A549 treated with GW870086 at 1 μM for 4 hours (cell line): ENCODE data around the gene PARK7. TPM values are rescaled to one million over a fixed set of nuclear protein-coding genes. Genes with fewer than 3 reads are reported as not detected.

Source experiments
- total RNA-seq: library from RNA; stranded (reverse); fragments of 200-300 nt; extraction: Qiagen RNA extraction; gene quantifications from 5 replicates; pipeline ENCODE4 v1.2.3, GENCODE V29; 2022; ENCODE audit warnings: low read depth

PARK7 gene
- total RNA-seq, result 340 to 393 TPM (median 344 TPM) in 5 replicates

DNA sequence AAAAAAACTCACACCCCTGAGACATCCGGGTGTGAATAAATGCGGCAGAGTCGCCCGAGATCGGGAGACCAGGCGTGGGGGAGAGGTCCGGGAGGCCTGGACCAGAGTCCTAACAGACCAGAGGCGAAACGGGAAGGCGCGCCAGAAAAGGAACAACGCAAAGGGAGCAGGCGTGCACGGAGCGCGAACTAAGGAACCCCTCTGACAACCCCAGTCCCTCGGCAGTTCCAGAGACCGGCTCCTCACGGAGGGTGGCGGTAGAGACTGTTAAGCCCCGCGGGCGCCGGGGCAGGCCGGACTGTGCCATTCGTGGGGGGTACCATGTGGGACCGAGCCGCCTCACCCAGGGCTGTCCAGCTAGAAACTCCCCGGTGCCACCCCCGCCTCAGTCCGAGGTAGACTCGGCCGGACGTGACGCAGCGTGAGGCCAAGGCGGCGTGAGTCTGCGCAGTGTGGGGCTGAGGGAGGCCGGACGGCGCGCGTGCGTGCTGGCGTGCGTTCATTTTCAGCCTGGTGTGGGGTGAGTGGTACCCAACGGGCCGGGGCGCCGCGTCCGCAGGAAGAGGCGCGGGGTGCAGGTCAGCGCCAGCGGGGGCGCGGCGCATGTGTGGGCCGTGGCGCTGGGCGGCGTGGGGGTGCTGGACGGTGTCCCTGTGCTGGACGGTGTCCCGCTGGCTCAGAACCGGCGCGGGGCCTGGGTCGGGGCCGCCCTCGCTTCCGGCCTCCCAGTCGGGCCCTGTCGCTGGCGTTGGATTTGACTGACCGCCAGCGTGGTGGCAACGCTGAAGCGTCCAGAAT, at the start of gene PARK7:
Gene PARK7, plus strand, starts transcription at position 496 of the 798 bp plus-strand sequence. CDS start 1,075 bp downstream, outside the sequence.

DNA sequence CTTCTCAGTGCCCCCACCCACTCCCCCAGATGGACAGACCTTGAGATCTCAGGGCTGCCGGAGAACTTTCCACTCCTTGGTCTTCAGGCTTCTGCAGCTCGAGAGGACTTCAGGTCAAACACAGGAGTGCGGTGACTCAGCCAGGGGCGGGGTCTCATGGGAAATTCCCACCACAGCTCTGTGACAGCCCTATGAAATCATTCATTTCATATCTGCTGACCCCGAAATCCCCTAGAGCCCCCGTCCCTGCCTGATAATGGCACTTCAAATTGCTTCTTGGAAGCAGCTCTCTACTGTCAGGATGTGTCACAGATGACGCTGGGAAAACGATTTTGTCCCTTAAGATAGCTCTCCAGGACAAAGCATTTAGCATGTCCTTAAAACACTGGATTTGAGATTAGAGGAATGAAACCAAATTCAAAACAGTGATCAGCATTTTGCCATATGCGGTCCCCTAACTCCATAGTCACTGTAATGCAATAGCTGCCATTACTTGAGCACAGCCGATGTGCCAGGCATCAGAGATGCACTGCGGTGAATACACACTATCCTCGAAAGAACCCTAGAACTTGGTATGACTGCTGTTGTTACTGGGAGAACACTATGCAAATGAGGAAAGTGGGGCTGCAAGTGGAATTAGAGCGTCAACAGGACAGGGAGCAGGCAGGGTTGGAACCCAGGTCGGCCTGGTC, 20.6 kb upstream of the PARK7 start, which contains the start of gene TNFRSF9:
Gene TNFRSF9, minus strand, starts transcription at position 95 of the 692 bp plus-strand sequence. CDS start 845 bp downstream, outside the sequence.

DNA sequence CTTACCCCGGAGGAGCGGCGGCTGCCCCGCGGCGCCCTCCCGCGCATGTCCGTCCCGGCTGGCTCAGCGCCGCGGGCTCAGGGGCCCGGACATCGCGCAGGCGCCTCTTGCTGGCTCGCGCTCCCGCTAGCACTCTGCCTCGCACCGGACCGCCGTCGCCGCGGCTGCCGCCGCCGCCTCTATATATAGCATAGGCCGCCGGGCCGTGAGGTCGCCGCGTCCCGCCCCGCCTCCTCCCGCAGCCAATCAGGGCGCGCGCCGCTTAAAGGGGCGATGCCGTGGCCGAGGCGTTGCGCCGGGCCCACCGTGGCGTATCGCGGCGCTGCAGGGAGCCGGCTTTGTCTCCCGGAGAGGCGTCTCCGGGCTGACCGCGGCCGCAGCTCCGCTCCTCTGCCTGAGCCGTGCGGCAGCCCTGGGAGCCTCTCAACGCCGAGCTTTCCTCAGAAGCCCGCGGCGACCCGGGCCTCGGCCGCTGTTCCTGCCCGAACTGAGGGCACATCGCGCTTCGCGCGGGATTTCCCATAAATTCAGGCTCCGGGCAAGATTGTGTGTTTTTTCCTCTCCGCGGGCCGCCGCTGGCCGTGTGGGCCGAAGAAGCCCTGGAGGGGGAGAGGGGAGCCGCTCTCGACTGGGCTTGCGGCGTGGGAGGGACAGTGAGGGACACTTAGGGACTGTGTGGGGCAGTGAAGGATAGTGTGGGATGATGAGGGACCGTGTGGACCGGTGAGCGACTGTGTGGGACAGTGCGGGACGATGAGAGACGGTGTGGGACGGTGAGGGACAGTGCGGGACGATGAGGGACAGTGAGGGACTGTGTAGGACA, 64.9 kb downstream of the PARK7 start, which contains the start of gene ERRFI1:
Gene ERRFI1, minus strand, starts transcription at position 157 of the 823 bp plus-strand sequence. CDS start 10,690 bp downstream, outside the sequence.

Other genes starting within 250 kb of the PARK7 start
- 67.2 to 76.2 TPM (median 72.9 TPM) in 5 replicates for gene VAMP3, start 190.4 kb upstream of the PARK7 start, total RNA-seq
- 0.81 to 1.2 TPM (median 0.95 TPM) in 5 replicates for gene PER3, start 177.4 kb upstream of the PARK7 start, total RNA-seq
- gene UTS2, start 108.6 kb upstream of the PARK7 start, total RNA-seq, result not detected in 5 replicates
- 2.0 to 3.1 TPM (median 2.9 TPM) in 5 replicates for gene TNFRSF9, start 20.9 kb upstream of the PARK7 start, total RNA-seq
- gene ERRFI1, start 64.6 kb downstream of the PARK7 start, total RNA-seq, result 126 to 161 TPM (median 153 TPM) in 5 replicates